Measurements from ENCODE around the gene NEDD4L.

The NEDD4L gene

DNA sequence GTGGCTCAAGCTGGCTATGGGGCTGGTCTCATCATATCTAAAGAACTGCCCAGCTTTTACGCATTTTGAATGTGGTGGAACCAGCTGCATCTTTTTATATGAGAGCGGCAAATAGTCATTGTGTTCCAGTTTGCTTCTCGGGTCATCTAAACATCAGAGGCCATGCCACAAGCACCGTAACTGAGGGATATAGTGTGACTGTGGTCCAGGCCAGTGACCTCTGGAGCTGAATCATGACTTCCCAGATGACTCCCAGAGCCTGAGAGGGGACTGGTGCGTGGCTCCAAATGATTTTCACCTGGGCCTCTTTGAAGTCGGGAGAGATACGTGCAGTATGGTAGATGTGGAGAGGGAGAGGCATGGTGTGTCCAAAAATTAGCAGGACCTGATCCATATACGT lies 271.0 kb downstream of the NEDD4L start:
- no peaks in the 10 kb centered on the region for H3K36me3 ChIP-seq
- no peak for DNase-seq
- H3K9me3 ChIP-seq: no peaks in the 10 kb centered on the region
- TF ChIP-seq, protein P1, sequence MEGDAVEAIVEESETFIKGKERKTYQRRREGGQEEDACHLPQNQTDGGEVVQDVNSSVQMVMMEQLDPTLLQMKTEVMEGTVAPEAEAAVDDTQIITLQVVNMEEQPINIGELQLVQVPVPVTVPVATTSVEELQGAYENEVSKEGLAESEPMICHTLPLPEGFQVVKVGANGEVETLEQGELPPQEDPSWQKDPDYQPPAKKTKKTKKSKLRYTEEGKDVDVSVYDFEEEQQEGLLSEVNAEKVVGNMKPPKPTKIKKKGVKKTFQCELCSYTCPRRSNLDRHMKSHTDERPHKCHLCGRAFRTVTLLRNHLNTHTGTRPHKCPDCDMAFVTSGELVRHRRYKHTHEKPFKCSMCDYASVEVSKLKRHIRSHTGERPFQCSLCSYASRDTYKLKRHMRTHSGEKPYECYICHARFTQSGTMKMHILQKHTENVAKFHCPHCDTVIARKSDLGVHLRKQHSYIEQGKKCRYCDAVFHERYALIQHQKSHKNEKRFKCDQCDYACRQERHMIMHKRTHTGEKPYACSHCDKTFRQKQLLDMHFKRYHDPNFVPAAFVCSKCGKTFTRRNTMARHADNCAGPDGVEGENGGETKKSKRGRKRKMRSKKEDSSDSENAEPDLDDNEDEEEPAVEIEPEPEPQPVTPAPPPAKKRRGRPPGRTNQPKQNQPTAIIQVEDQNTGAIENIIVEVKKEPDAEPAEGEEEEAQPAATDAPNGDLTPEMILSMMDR (IDR thresholded peaks at IDR 0.05; ENCODE audit: low read depth, low read length): no peak
- no peaks in the 10 kb centered on the region for H3K4me1 ChIP-seq
- no peak overlapping the region for H3K4me3 ChIP-seq (ENCODE audit: low read depth, low read length)
- H3K27me3 ChIP-seq: no peaks in the 10 kb centered on the region

DNA sequence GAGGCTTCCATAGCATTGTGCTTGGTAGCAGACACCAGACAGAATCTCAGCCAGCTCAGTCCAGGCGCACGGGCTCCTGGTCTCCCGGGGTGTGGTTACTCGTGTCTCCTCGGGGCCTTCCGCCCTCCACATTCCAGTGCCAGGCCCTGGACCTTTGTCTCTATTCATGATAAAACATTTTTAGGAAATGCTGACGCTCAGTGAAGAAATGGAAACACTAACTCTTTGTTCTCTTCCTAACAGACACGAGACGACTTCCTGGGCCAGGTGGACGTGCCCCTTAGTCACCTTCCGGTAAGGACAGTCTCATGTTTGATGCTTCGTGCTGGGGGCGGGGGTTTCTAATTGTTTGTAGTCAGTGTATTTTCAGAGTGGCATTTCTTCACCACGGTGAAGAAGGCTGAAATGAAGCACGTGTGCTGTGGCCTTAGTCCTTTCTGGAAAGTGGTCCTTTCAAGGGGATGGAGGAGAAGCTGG lies 271.8 kb downstream of the NEDD4L start:
- TF ChIP-seq, protein P1 (IDR thresholded peaks at IDR 0.05; ENCODE audit: low read depth, low read length): no peak
- no peak for DNase-seq

DNA sequence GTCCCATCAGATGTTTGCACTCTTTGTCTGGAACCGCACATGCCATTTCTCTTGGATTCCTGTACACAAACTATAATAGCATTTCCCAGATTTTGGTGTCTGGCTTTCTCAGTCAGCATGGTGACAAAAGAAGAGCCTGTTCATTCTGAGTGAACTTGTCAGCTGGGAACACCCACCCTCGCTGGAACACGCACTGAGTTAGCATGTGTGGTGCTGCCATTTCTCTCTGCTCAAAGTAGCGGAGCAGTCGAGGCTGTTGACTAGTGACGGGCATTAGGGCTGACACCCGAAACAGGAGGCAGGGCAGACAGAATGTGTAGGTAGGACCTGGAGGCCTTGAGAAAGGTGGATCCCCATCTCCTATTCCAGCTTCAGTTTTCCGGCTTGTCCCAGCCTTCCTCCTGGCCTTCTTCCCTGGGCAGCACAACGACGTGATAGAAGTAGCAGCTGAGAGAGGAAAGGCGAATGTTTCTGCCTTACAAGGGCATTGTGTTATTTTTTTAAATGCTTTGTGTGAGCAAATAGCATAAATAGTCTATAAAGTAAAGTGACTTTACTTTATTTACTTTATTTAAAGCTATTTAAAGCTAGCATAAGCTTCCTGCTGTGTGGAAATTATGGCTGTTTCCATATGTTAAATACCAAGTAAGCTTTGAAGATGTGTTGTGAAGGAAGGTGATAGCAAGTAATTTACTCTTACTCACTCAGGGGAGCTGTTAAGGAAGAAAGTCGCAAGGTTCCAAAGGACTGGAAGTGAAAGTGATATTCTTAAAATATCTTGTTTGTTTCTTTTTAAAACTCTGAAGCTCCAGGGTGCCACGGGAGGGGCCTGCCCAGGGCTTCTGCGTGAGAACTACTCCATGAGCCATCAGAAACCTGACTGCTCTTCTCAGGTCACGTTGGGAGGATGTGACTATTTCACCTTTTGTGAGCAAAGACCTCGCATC lies 272.6 kb downstream of the NEDD4L start:
- Histone ChIP-seq H3K36me3 (no peaks in the 10 kb centered on the region), H3K27me3 (no peaks in the 10 kb centered on the region), H3K4me3 (ENCODE audit: low read depth, low read length) (no peak overlapping the region), H3K9me3 (no peaks in the 10 kb centered on the region), H3K4me1 (no peaks in the 10 kb centered on the region)
- DNase-seq: no peak
- TF ChIP-seq, protein P1 (IDR thresholded peaks at IDR 0.05; ENCODE audit: low read depth, low read length): no peak

More for the DNA sequence above, 271.8 kb downstream of the NEDD4L start:
- no peaks in the 10 kb centered on the region for H3K9me3 ChIP-seq
- H3K4me3 ChIP-seq (ENCODE audit: low read depth, low read length): no peak overlapping the region
- no peaks in the 10 kb centered on the region for H3K36me3 ChIP-seq
- H3K27me3 ChIP-seq: no peaks in the 10 kb centered on the region
- no peaks in the 10 kb centered on the region for H3K4me1 ChIP-seq

DNA sequence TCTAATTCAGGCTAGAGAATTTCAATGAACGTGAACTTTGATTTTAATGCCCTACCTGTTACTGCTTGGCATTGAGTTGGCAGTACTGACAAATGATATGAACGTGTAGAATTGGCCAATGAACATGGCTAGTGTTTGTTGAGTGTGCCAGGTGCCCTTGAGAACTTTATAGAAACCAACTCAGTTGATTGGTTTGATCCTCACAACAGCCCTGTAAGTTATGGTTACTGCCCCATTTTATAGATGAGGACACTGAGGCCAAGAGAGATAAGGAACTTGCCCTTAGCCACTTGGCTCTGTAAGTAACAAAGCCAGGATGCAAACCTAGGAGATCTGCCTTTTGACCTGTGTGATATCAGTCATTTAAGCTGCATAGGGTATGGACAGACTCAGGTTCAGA lies 275.7 kb downstream of the NEDD4L start:
- no peak overlapping the region for H3K4me3 ChIP-seq (ENCODE audit: low read depth, low read length)
- no peak for DNase-seq
- H3K27me3 ChIP-seq: no peaks in the 10 kb centered on the region
- H3K4me1 ChIP-seq: no peaks in the 10 kb centered on the region
- H3K36me3 ChIP-seq: no peaks in the 10 kb centered on the region
- H3K9me3 ChIP-seq: no peaks in the 10 kb centered on the region
- TF ChIP-seq, protein P1 (IDR thresholded peaks at IDR 0.05; ENCODE audit: low read depth, low read length): no peak

DNA sequence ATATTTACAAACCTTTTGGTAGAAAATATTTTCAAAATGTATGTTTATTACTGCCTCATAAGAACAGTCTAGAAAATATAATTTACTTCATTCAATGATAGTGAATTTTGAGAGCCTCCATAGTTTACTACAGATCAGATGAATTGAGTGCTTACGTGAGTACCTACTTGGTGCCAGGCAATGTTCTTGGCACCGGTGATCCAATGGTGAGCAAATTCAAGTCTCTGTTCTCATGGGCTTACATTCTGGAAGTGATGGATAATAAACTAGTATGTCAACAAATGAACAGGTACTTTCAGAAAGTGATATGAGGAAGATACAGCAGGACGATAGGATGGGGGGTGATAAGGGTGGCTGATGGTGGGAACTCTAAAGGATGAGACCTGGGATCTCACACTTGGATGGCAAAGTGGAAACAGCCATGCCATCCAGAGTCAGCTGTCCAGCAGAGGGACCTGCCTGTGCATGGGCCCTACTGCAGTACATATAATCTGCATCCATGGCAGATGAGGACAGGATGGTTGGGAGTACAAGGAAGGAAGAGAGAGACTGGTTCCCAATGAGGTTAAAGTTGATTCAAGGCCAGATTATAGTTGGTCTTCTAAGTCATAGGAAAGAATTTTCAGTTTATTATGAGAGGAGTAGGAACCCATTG lies 277.0 kb downstream of the NEDD4L start:
- TF ChIP-seq, protein P1 (IDR thresholded peaks at IDR 0.05; ENCODE audit: low read depth, low read length): no peak
- no peaks in the 10 kb centered on the region for H3K27me3 ChIP-seq
- H3K4me1 ChIP-seq: no peaks in the 10 kb centered on the region
- H3K4me3 ChIP-seq (ENCODE audit: low read depth, low read length): no peak overlapping the region
- H3K9me3 ChIP-seq: no peaks in the 10 kb centered on the region
- no peak for DNase-seq
- H3K36me3 ChIP-seq: no peaks in the 10 kb centered on the region
